T-helper 17 cell (primary cell): ENCODE data around the gene TIRAP. TPM values are rescaled to one million over a fixed set of nuclear protein-coding genes. Genes with fewer than 3 reads are reported as not detected.

Source experiments
- ATAC-seq: fragments of 150-1000 bp; cut with Tn5 transposase; 2 replicates; pipeline ENCODE4 v1.10.0; 2021; ENCODE audit warnings: mild to moderate bottlenecking, moderate library complexity
- DNase-seq, 3 donors: peaks; one replicate each; pipeline versions ENCODE4 v3.0.0 to v3.0.0-alpha.2; 2020 to 2021
- H3K9me3 ChIP-seq: one replicate; pipeline ENCODE4 v1.7.0; 2013; ENCODE audit warnings: low read length, mild to moderate bottlenecking; ENCODE audit not compliant: control insufficient read depth, poor library complexity, severe bottlenecking
- H3K27ac Mint-ChIP-seq: one replicate; pipeline ENCODE4 v1.8.0; 2022; ENCODE audit warnings: mild to moderate bottlenecking, moderate library complexity, mixed read lengths
- H3K27me3 Mint-ChIP-seq: one replicate; pipeline ENCODE4 v1.8.0; 2022; ENCODE audit warnings: mixed read lengths
- H3K36me3 Mint-ChIP-seq: one replicate; pipeline ENCODE4 v1.8.0; 2022; ENCODE audit warnings: low read depth, mixed read lengths
- H3K4me1 Mint-ChIP-seq: one replicate; pipeline ENCODE4 v1.8.0; 2022; ENCODE audit warnings: mild to moderate bottlenecking, mixed read lengths
- H3K4me3 Mint-ChIP-seq: one replicate; pipeline ENCODE4 v1.8.0; 2022; ENCODE audit warnings: mild to moderate bottlenecking, moderate library complexity, mixed read lengths
- total RNA-seq, 4 donors: library from RNA in 2 of 4; stranded (reverse) in 2 of 4; gene quantifications; one replicate each; pipeline ENCODE4 v1.2.3 and lab custom pipeline; 2022 to 2026

Gene TIRAP
- total RNA-seq, 2 donors from 2014 or later, result 13.1 to 14.1 TPM

GRCh38 chr11:126317756-126318573 lies 35.1 kb downstream of the TIRAP start:
- Mint-ChIP-seq H3K4me1 (peaks cover 43% of the 10 kb centered on the region), H3K36me3 (peaks cover 10% of the 10 kb centered on the region), H3K4me3 (peak overlapping the region; percentile 79), H3K27ac (peak overlapping the region; percentile 89), H3K27me3 (no peaks in the 10 kb centered on the region)
- H3K9me3 ChIP-seq, result no peaks in the 10 kb centered on the region
- peak; percentile 53 for ATAC-seq
- no peak for DNase-seq

- peak overlapping the region; percentile 89 for H3K27ac Mint-ChIP-seq
- H3K9me3 ChIP-seq, result no peaks in the 10 kb centered on the region
- peaks cover 10% of the 10 kb centered on the region for H3K36me3 Mint-ChIP-seq
- ATAC-seq (peak; percentile 79), DNase-seq (no peak)
- H3K4me1 Mint-ChIP-seq, result peaks cover 43% of the 10 kb centered on the region
- peak overlapping the region; percentile 79 for H3K4me3 Mint-ChIP-seq
- H3K27me3 Mint-ChIP-seq, result no peaks in the 10 kb centered on the region
These were observed 35.9 kb downstream of the TIRAP start for GRCh38 chr11:126318574-126319373.

GRCh38 chr11:126319374-126319740 lies 36.5 kb downstream of the TIRAP start:
- ATAC-seq, result no peak
- Mint-ChIP-seq H3K36me3 (peaks cover 10% of the 10 kb centered on the region), H3K4me1 (peaks cover 43% of the 10 kb centered on the region), H3K27me3 (no peaks in the 10 kb centered on the region), H3K4me3 (peak overlapping the region; percentile 5), H3K27ac (peak overlapping the region; percentile 89)
- no peaks in the 10 kb centered on the region for H3K9me3 ChIP-seq
- DNase-seq, result no peak

- Mint-ChIP-seq H3K4me3 (no peak overlapping the region), H3K27me3 (no peaks in the 10 kb centered on the region), H3K4me1 (peaks cover 36% of the 10 kb centered on the region), H3K27ac (no peak overlapping the region), H3K36me3 (peaks cover 6% of the 10 kb centered on the region)
- ATAC-seq (no peak), DNase-seq (no peak)
- H3K9me3 ChIP-seq, result no peaks in the 10 kb centered on the region
These were observed 40.1 kb downstream of the TIRAP start for GRCh38 chr11:126322996-126323395.

GRCh38 chr11:126327281-126328000 lies 44.5 kb downstream of the TIRAP start:
- H3K27me3 Mint-ChIP-seq, result no peaks in the 10 kb centered on the region
- peaks cover 9% of the 10 kb centered on the region for H3K4me1 Mint-ChIP-seq
- H3K36me3 Mint-ChIP-seq, result peaks cover 4% of the 10 kb centered on the region
- peak overlapping the region; percentile 19 for H3K4me3 Mint-ChIP-seq
- DNase-seq, result no peak
- H3K9me3 ChIP-seq, result no peaks in the 10 kb centered on the region
- H3K27ac Mint-ChIP-seq, result peak overlapping the region; percentile 72
- ATAC-seq, result no peak

GRCh38 chr11:126328001-126328390 lies 45.1 kb downstream of the TIRAP start:
- ATAC-seq, result no peak
- H3K9me3 ChIP-seq, result no peaks in the 10 kb centered on the region
- Mint-ChIP-seq H3K4me3 (no peak overlapping the region), H3K4me1 (peaks cover 11% of the 10 kb centered on the region), H3K27me3 (no peaks in the 10 kb centered on the region), H3K36me3 (peaks cover 4% of the 10 kb centered on the region), H3K27ac (peak overlapping the region; percentile 72)
- DNase-seq, result no peak

- Mint-ChIP-seq H3K27ac (peak overlapping the region; percentile 72), H3K4me1 (peaks cover 14% of the 10 kb centered on the region), H3K27me3 (no peaks in the 10 kb centered on the region), H3K4me3 (no peak overlapping the region), H3K36me3 (peaks cover 4% of the 10 kb centered on the region)
- H3K9me3 ChIP-seq, result no peaks in the 10 kb centered on the region
- DNase-seq (no peak), ATAC-seq (no peak)
These were observed 45.6 kb downstream of the TIRAP start for GRCh38 chr11:126328444-126328843.

GRCh38 chr11:126328938-126329643 lies 46.2 kb downstream of the TIRAP start:
- ATAC-seq, result no peak
- H3K4me3 Mint-ChIP-seq, result no peak overlapping the region
- H3K27me3 Mint-ChIP-seq, result no peaks in the 10 kb centered on the region
- H3K27ac Mint-ChIP-seq, result peak overlapping the region; percentile 77
- peaks cover 7% of the 10 kb centered on the region for H3K36me3 Mint-ChIP-seq
- no peaks in the 10 kb centered on the region for H3K9me3 ChIP-seq
- DNase-seq, result no peak
- peaks cover 14% of the 10 kb centered on the region for H3K4me1 Mint-ChIP-seq

- no peak for DNase-seq
- ATAC-seq, result peak; percentile 57
- Mint-ChIP-seq H3K27me3 (no peaks in the 10 kb centered on the region), H3K36me3 (peaks cover 7% of the 10 kb centered on the region), H3K4me1 (peaks cover 14% of the 10 kb centered on the region), H3K27ac (peak overlapping the region; percentile 77), H3K4me3 (no peak overlapping the region)
- H3K9me3 ChIP-seq, result no peaks in the 10 kb centered on the region
These were observed 46.8 kb downstream of the TIRAP start for GRCh38 chr11:126329644-126330211.

- H3K36me3 Mint-ChIP-seq, result peaks cover 7% of the 10 kb centered on the region
- H3K9me3 ChIP-seq, result no peaks in the 10 kb centered on the region
- DNase-seq (no peak), ATAC-seq (no peak)
- H3K4me1 Mint-ChIP-seq, result peaks cover 14% of the 10 kb centered on the region
- peak overlapping the region; percentile 24 for H3K27ac Mint-ChIP-seq
- H3K4me3 Mint-ChIP-seq, result no peak overlapping the region
- no peaks in the 10 kb centered on the region for H3K27me3 Mint-ChIP-seq
These were observed 48.4 kb downstream of the TIRAP start for GRCh38 chr11:126331286-126331685.

GRCh38 chr11:126332221-126332711 lies 49.4 kb downstream of the TIRAP start:
- Mint-ChIP-seq H3K4me3 (no peak overlapping the region), H3K36me3 (peaks cover 7% of the 10 kb centered on the region), H3K4me1 (peaks cover 15% of the 10 kb centered on the region), H3K27ac (no peak overlapping the region), H3K27me3 (no peaks in the 10 kb centered on the region)
- ATAC-seq (no peak), DNase-seq (no peak)
- no peaks in the 10 kb centered on the region for H3K9me3 ChIP-seq

- DNase-seq, result no peak
- H3K27ac Mint-ChIP-seq, result no peak overlapping the region
- peaks cover 7% of the 10 kb centered on the region for H3K36me3 Mint-ChIP-seq
- H3K27me3 Mint-ChIP-seq, result no peaks in the 10 kb centered on the region
- H3K4me3 Mint-ChIP-seq, result no peak overlapping the region
- no peaks in the 10 kb centered on the region for H3K9me3 ChIP-seq
- peaks cover 12% of the 10 kb centered on the region for H3K4me1 Mint-ChIP-seq
- no peak for ATAC-seq
These were observed 50.2 kb downstream of the TIRAP start for GRCh38 chr11:126333142-126333541.
